HTERT RPE-1 (cell line): ENCODE data around the gene PEX6.
"Not testable (repeated sequence)": the region's sequence is repeated elsewhere in the genome, so short reads cannot be mapped to it uniquely, and the experiment has no call there.

Experiments used
- in situ Hi-C: fragments of 300-500 bp; cut with MboI; formaldehyde crosslinking; loops from 4 replicates; pipeline ENCODE4 v1.14.3; 2020; ENCODE audit warnings: low sequenced_read_pairs

Gene PEX6

GRCh38 chr6:42978839-42979522, at the start of gene PEX6:
TSS of gene PEX6 (minus strand) at chr6:42979181. CDS start at chr6:42979150, 31 bp downstream.
- in situ Hi-C loops: no loop called here

GRCh38 chr6:43026365-43026764, 47.4 kb upstream of the PEX6 start:
- in situ Hi-C loops: no loop called here

GRCh38 chr6:43024436-43024835, 45.5 kb upstream of the PEX6 start:
- in situ Hi-C loops: no loop called here

GRCh38 chr6:43021270-43022047, 42.5 kb upstream of the PEX6 start, which contains the start of gene RRP36:
TSS of gene RRP36 (plus strand) at chr6:43021623. CDS start at chr6:43021655, 32 bp downstream.
- in situ Hi-C loops: no loop called here

- in situ Hi-C loops: no loop called here
Observed at GRCh38 chr6:43020847-43021246, 41.9 kb upstream of the PEX6 start.

GRCh38 chr6:43020052-43020705, 41.2 kb upstream of the PEX6 start:
- in situ Hi-C loops: no loop called here

- in situ Hi-C loops: no loop called here
Observed at GRCh38 chr6:43019152-43019551, 40.2 kb upstream of the PEX6 start.

- in situ Hi-C loops: no loop called here
Observed at GRCh38 chr6:43016943-43017334, 38.0 kb upstream of the PEX6 start.

GRCh38 chr6:43016176-43016942, 37.4 kb upstream of the PEX6 start:
- in situ Hi-C loops: no loop called here

GRCh38 chr6:43014434-43014909, 35.5 kb upstream of the PEX6 start:
- in situ Hi-C loops: no loop called here

GRCh38 chr6:43013843-43014433, 35.0 kb upstream of the PEX6 start, which contains the start of the genes KLHDC3 and MEA1:
TSS of gene KLHDC3 (plus strand) at chr6:43014249. CDS start at chr6:43017193, 2,944 bp downstream.
TSS of gene MEA1 (minus strand) at chr6:43013946. CDS start at chr6:43013813, 133 bp downstream.
- in situ Hi-C loops: no loop called here

GRCh38 chr6:43013097-43013842, 34.3 kb upstream of the PEX6 start:
- in situ Hi-C loops: no loop called here

GRCh38 chr6:43012364-43012763, 33.4 kb upstream of the PEX6 start:
- in situ Hi-C loops: no loop called here

- in situ Hi-C loops: no loop called here
Observed at GRCh38 chr6:43011207-43011606, 32.2 kb upstream of the PEX6 start.

GRCh38 chr6:43009124-43009523, 30.1 kb upstream of the PEX6 start:
- in situ Hi-C loops: no loop called here

- in situ Hi-C loops: no loop called here
Observed at GRCh38 chr6:43007126-43007525, 28.1 kb upstream of the PEX6 start.

GRCh38 chr6:43006251-43006650, 27.3 kb upstream of the PEX6 start:
- in situ Hi-C loops: no loop called here

- in situ Hi-C loops: no loop called here
Observed at GRCh38 chr6:43005844-43006243, 26.9 kb upstream of the PEX6 start.

- in situ Hi-C loops: no loop called here
Observed at GRCh38 chr6:43001843-43002242, 22.9 kb upstream of the PEX6 start.

GRCh38 chr6:42998205-42998604, 19.2 kb upstream of the PEX6 start:
- in situ Hi-C loops: not testable (repeated sequence)
